SU-DHL-6 (cell line): ENCODE data around the gene FCHSD1.

Source experiments
- CTCF ChIP-seq: fragments of 200-600 bp; sonication (generic); IDR thresholded peaks from one replicate; pipeline ENCODE4 v1.5.1; 2017; ENCODE audit warnings: antibody characterized with exemption, mild to moderate bottlenecking, low read length, moderate library complexity; ENCODE audit not compliant: insufficient read depth, poor library complexity, severe bottlenecking
- EZH2phosphoT487 ChIP-seq: fragments of 200-600 bp; sonication (generic), shearing (Covaris generic); conservative IDR thresholded peaks from 2 replicates; pipeline ENCODE4 v1.6.1; 2018; ENCODE audit warnings: mild to moderate bottlenecking, antibody characterized with exemption, low read length, moderate library complexity, mixed read lengths

- TF ChIP-seq CTCF = no peak
- no peak for TF ChIP-seq EZH2phosphoT487
These were observed 30.1 kb upstream of the FCHSD1 start for GRCh38 chr5:141681295-141681694.
